GM12891 (cell line): ENCODE data around the gene PHACTR4.
"Not testable (repeated sequence)": the region's sequence is repeated elsewhere in the genome, so short reads cannot be mapped to it uniquely, and the experiment has no call there.

Experiments used
- DNase-seq: peaks from one replicate; pipeline ENCODE4 v3.0.0; 2011; ENCODE audit warnings: low spot score; ENCODE audit not compliant: insufficient read length
- FAIRE-seq: peaks from 2 replicates; lab custom pipeline; 2011; peaks lifted over from hg19 to GRCh38; lab: Jason Lieb, UNC
- PAX5 ChIP-seq: IDR thresholded peaks from 2 replicates; pipeline ENCODE4 v1.6.1; 2011; ENCODE audit warnings: low read length, moderate library complexity, mild to moderate bottlenecking; ENCODE audit not compliant: insufficient read depth, severe bottlenecking
- POLR2A ChIP-seq: IDR thresholded peaks from 2 replicates; pipeline ENCODE4 v1.6.1; 2011; ENCODE audit warnings: low read depth, low read length, control low read depth
- POLR2AphosphoS5 ChIP-seq: IDR thresholded peaks from 2 replicates; pipeline ENCODE4 v1.6.1; 2011; ENCODE audit warnings: low read depth, low read length, control low read depth
- POU2F2 ChIP-seq: IDR thresholded peaks from 2 replicates; pipeline ENCODE4 v1.6.1; 2011; ENCODE audit warnings: low read depth, mild to moderate bottlenecking, control low read depth, low read length, moderate library complexity
- SPI1 ChIP-seq: IDR thresholded peaks from 2 replicates; pipeline ENCODE4 v1.6.1; 2011; ENCODE audit warnings: low read depth, low read length, control low read depth
- TAF1 ChIP-seq: IDR thresholded peaks from 2 replicates; pipeline ENCODE4 v1.6.1; 2011; ENCODE audit warnings: low read depth, low read length, control low read depth

Gene PHACTR4

DNA sequence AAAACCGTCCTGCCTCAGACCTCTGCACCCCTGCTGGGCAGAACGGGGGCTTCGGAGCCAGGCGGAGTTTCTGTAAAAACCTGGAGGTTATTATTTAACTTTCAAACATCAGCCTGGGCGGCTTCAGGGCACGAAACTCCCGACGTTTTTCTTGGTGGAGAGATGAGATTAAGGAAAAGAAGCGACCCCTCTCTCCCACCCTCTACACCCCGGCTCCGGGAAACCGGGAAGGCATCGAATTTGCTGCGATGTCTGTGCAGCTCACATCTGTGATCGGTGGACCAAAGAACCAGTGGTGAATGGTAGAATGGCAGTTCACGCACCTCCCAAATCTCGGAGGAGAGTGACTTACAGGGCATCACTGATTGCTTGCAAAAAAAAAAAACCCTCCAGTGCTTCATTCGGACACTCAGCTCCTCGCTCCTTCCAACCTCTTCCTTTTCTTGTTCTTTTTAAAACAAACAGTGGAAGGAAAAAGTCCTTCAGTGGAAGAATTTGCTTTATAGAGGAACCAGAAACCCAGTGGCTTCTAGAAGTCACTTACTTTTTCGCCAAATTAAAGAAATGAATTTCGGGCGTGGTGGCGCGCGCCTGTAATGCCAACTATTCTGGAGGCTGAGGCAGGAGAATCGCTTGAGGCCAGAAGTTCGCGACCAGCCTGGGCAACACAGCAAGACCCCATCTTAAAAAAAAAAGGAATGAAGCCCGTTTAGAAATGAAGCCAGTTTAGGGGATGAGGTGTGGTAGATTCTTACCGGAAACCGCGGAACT is 884 bp downstream of the PHACTR4 start:
- FAIRE-seq (peak; percentile 69), DNase-seq (no peak)
- no peak for TF ChIP-seq POLR2A
- no peak for TF ChIP-seq POU2F2
- no peak for TF ChIP-seq TAF1
- TF ChIP-seq SPI1, result no peak
- TF ChIP-seq PAX5, result no peak
- TF ChIP-seq POLR2AphosphoS5, result no peak

- TF ChIP-seq POU2F2 (no peak), POLR2A (no peak), TAF1 (no peak), PAX5 (no peak), SPI1 (no peak), POLR2AphosphoS5 (no peak)
- no peak for FAIRE-seq
- no peak for DNase-seq
Observed at GRCh38 chr1:28371010-28371377, 1.5 kb downstream of the PHACTR4 start.

- not testable (repeated sequence) for FAIRE-seq, DNase-seq
Observed at GRCh38 chr1:28373450-28373849, 3.9 kb downstream of the PHACTR4 start.

DNA sequence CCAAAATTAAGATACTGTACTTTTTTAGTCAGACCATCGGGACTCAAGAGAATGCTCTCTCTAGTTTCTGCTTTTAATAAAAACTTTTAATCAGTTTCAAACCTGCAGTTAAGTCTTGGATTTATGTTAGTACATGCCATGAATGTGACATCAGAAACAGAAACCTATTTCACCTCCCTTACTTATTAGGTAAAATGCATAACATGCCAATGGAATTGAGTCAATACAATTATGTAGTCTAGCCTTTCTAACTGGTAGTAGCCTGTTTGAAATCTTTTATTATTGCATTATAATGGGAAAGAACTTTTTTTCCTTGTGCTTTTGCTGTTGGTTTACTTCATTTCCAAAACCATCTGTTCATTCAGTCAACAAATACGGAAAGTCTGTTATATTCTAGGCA is 4.8 kb downstream of the PHACTR4 start:
- TF ChIP-seq TAF1 (no peak), PAX5 (no peak), SPI1 (no peak)
- no peak for DNase-seq
- FAIRE-seq, result no peak

DNA sequence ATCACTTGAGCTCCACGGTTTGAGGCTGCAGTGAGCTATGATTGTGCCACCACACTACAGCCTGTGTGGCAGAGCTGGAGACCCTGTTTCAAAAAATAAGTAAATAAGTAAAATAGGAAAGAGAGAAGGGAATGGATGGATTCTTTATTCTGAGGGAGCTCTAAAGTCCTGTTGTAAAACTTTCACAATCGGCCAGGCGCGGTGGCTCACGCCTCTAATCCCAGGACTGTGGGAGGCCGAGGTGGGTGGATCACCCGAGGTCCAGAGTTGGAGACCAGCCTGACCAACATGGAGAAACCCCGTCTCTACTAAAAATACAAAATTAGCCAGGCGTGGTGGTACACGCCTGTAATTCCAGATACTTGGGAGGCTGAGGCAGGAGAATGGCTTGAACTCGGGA is 6.1 kb downstream of the PHACTR4 start:
- not testable (repeated sequence) for DNase-seq, FAIRE-seq

- FAIRE-seq, DNase-seq: not testable (repeated sequence)
Observed at GRCh38 chr1:28376195-28376594, 6.7 kb downstream of the PHACTR4 start.

GRCh38 chr1:28378906-28379305 is 9.4 kb downstream of the PHACTR4 start:
- TF ChIP-seq SPI1 (no peak), POLR2AphosphoS5 (no peak), POLR2A (no peak), POU2F2 (no peak), TAF1 (no peak), PAX5 (no peak)
- DNase-seq (no peak), FAIRE-seq (no peak)

DNA sequence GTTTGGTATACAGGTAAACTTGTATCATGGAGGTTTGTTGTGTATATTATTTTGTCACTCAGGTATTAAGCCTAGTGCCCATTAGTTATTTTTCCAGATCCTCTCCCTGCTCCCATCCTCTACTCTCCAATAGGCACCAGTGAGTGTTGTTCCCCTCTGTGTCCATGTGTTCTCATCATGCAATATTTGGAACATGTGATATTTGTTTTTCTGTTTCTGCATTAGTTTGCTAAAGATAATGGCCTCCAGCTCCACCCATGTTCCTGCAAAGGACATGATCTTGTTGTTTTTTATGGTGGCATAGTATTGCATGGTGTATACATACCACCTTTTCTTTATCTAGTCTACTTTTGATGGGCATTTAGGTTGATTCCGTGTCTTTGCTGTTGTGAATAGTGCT is 10.9 kb downstream of the PHACTR4 start:
- TF ChIP-seq POLR2AphosphoS5, result no peak
- no peak for TF ChIP-seq SPI1
- no peak for TF ChIP-seq POU2F2
- no peak for TF ChIP-seq PAX5
- TF ChIP-seq POLR2A, result no peak
- no peak for TF ChIP-seq TAF1
- DNase-seq (no peak), FAIRE-seq (no peak)

- not testable (repeated sequence) for DNase-seq, FAIRE-seq
Observed at GRCh38 chr1:28383785-28384184, 14.2 kb downstream of the PHACTR4 start.

DNA sequence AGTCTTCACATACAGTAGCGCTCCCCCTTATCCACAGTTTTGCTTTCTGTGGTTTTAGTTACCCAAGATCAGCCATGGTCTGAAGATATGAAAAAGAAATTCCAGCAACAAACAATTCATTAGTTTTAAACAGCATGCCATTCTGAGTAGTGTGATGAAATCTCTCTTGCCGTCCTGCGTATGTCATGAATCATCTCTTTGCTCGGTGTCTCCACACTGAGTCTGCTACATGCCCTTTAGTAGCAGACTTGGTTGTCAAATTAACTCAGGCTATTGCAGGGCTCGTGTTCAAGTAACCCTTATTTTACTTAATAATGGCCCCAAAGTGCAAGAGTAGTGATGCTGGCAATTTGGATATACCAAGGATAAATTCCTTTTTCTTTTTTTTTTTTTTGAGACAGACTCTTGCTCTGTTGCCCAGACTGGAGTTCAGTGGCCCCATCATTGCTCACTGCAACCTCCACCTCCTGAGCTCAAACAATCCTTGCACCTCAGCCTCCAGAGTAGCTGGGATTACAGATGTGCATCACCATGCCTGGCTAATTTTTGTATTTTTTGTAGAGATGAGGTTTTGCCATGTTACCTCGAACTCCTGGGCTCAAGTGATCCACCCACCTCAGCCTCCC is 22.6 kb downstream of the PHACTR4 start:
- no peak for FAIRE-seq
- DNase-seq, result no peak
- no peak for TF ChIP-seq PAX5
- no peak for TF ChIP-seq POLR2A
- no peak for TF ChIP-seq TAF1
- TF ChIP-seq POU2F2, result no peak
- TF ChIP-seq SPI1, result no peak
- no peak for TF ChIP-seq POLR2AphosphoS5

DNA sequence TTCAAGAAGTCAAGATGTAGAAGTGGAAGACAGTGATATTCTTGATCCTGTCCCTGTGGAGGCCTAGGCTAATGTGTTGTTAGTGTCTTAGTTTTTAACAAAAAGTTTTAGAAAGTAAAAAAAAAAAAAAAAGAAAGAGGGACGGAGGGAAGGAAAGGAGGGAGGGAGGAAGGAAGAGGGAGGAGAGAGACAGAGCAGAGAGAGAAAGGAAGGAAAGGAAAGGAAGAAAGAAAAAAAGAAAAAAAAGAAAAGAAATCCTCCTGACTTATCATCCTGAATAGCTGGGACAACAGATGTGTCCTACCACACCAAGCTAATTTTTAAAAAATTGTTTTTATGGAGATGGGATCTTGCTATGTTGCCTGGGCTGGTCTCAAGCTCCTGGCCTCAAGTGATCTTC is 24.6 kb downstream of the PHACTR4 start:
- DNase-seq (no peak), FAIRE-seq (no peak)
- TF ChIP-seq POLR2A, result no peak
- TF ChIP-seq PAX5, result no peak
- no peak for TF ChIP-seq POLR2AphosphoS5
- no peak for TF ChIP-seq POU2F2
- TF ChIP-seq TAF1, result no peak
- no peak for TF ChIP-seq SPI1
